ENCODE data around the gene ITPKC.

ITPKC gene

GRCh38 chr19:40743926-40744325 lies 27.0 kb downstream of the ITPKC start:
- Histone ChIP-seq H3K9me2 (replicated peaks; ENCODE audit: low read depth, low read length) (no peaks in the 10 kb centered on the region), H3K4me1 (ENCODE audit: insufficient read depth, low read length, poor library complexity, severe bottlenecking) (peaks cover 9% of the 10 kb centered on the region), H3K79me2 (ENCODE audit: insufficient read depth, low read length) (peaks cover 15% of the 10 kb centered on the region), H3K4me2 (ENCODE audit: low read depth, low read length, poor library complexity, severe bottlenecking) (no peak overlapping the region), H3F3A (ENCODE audit: low read depth) (no peaks in the 10 kb centered on the region), H2AFZ (ENCODE audit: low read length) (no peak overlapping the region), H3K9me3 (ENCODE audit: insufficient read depth, low read depth, low read length) (no peaks in the 10 kb centered on the region), H4K20me1 (ENCODE audit: insufficient read depth, low read length, poor library complexity, severe bottlenecking) (no peaks in the 10 kb centered on the region), H3K27me3 (ENCODE audit: insufficient read depth, low read length, poor library complexity, severe bottlenecking) (no peaks in the 10 kb centered on the region), H3K4me3 (ENCODE audit: low read length, poor library complexity, severe bottlenecking) (no peak overlapping the region), H3K9ac (ENCODE audit: low read depth, low read length, poor library complexity, severe bottlenecking) (no peak overlapping the region), H3K36me3 (ENCODE audit: insufficient read depth, low read length) (no peaks in the 10 kb centered on the region)
- TF ChIP-seq, protein P1, sequence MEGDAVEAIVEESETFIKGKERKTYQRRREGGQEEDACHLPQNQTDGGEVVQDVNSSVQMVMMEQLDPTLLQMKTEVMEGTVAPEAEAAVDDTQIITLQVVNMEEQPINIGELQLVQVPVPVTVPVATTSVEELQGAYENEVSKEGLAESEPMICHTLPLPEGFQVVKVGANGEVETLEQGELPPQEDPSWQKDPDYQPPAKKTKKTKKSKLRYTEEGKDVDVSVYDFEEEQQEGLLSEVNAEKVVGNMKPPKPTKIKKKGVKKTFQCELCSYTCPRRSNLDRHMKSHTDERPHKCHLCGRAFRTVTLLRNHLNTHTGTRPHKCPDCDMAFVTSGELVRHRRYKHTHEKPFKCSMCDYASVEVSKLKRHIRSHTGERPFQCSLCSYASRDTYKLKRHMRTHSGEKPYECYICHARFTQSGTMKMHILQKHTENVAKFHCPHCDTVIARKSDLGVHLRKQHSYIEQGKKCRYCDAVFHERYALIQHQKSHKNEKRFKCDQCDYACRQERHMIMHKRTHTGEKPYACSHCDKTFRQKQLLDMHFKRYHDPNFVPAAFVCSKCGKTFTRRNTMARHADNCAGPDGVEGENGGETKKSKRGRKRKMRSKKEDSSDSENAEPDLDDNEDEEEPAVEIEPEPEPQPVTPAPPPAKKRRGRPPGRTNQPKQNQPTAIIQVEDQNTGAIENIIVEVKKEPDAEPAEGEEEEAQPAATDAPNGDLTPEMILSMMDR (conservative IDR thresholded peaks at IDR 0.05; ENCODE audit: low read length) = no peak
- no peak for TF ChIP-seq EZH2phosphoT487 (IDR thresholded peaks at IDR 0.05; ENCODE audit: borderline replicate concordance)

GRCh38 chr19:40744554-40745401 lies 27.9 kb downstream of the ITPKC start:
- H3F3A ChIP-seq (ENCODE audit: low read depth) = no peaks in the 10 kb centered on the region
- H2AFZ ChIP-seq (ENCODE audit: low read length) = no peak overlapping the region
- H3K27me3 ChIP-seq (ENCODE audit: insufficient read depth, low read length, poor library complexity, severe bottlenecking) = no peaks in the 10 kb centered on the region
- peaks cover 17% of the 10 kb centered on the region for H3K4me1 ChIP-seq (ENCODE audit: insufficient read depth, low read length, poor library complexity, severe bottlenecking)
- H3K4me3 ChIP-seq (ENCODE audit: low read length, poor library complexity, severe bottlenecking) = no peak overlapping the region
- H3K36me3 ChIP-seq (ENCODE audit: insufficient read depth, low read length) = no peaks in the 10 kb centered on the region
- TF ChIP-seq, protein P1 (conservative IDR thresholded peaks at IDR 0.05; ENCODE audit: low read length) = peak; percentile 68
- TF ChIP-seq EZH2phosphoT487 (IDR thresholded peaks at IDR 0.05; ENCODE audit: borderline replicate concordance) = no peak
- no peaks in the 10 kb centered on the region for H3K9me3 ChIP-seq (ENCODE audit: insufficient read depth, low read depth, low read length)
- H3K79me2 ChIP-seq (ENCODE audit: insufficient read depth, low read length) = peaks cover 24% of the 10 kb centered on the region
- no peak overlapping the region for H3K4me2 ChIP-seq (ENCODE audit: low read depth, low read length, poor library complexity, severe bottlenecking)
- H3K9ac ChIP-seq (ENCODE audit: low read depth, low read length, poor library complexity, severe bottlenecking) = no peak overlapping the region
- no peaks in the 10 kb centered on the region for H4K20me1 ChIP-seq (ENCODE audit: insufficient read depth, low read length, poor library complexity, severe bottlenecking)
- H3K9me2 ChIP-seq (replicated peaks; ENCODE audit: low read depth, low read length) = no peaks in the 10 kb centered on the region

- Histone ChIP-seq H3K9me3 (ENCODE audit: insufficient read depth, low read depth, low read length) (no peaks in the 10 kb centered on the region), H3K9ac (ENCODE audit: low read depth, low read length, poor library complexity, severe bottlenecking) (no peak overlapping the region), H3K79me2 (ENCODE audit: insufficient read depth, low read length) (peaks cover 28% of the 10 kb centered on the region), H3K4me1 (ENCODE audit: insufficient read depth, low read length, poor library complexity, severe bottlenecking) (peaks cover 21% of the 10 kb centered on the region), H3K4me2 (ENCODE audit: low read depth, low read length, poor library complexity, severe bottlenecking) (no peak overlapping the region), H3K4me3 (ENCODE audit: low read length, poor library complexity, severe bottlenecking) (no peak overlapping the region), H2AFZ (ENCODE audit: low read length) (no peak overlapping the region), H3F3A (ENCODE audit: low read depth) (no peaks in the 10 kb centered on the region), H3K36me3 (ENCODE audit: insufficient read depth, low read length) (no peaks in the 10 kb centered on the region), H3K27me3 (ENCODE audit: insufficient read depth, low read length, poor library complexity, severe bottlenecking) (no peaks in the 10 kb centered on the region), H4K20me1 (ENCODE audit: insufficient read depth, low read length, poor library complexity, severe bottlenecking) (no peaks in the 10 kb centered on the region), H3K9me2 (replicated peaks; ENCODE audit: low read depth, low read length) (no peaks in the 10 kb centered on the region)
- TF ChIP-seq, protein P1 (conservative IDR thresholded peaks at IDR 0.05; ENCODE audit: low read length) = no peak
- TF ChIP-seq EZH2phosphoT487 (IDR thresholded peaks at IDR 0.05; ENCODE audit: borderline replicate concordance) = no peak
These were observed 28.5 kb downstream of the ITPKC start for GRCh38 chr19:40745402-40745780.
